Loucy (cell line): ENCODE results near the gene PSMD3.

ENCODE experiments used
- EZH2phosphoT487 ChIP-seq: fragments of 200-600 bp; IDR thresholded peaks from 2 replicates; pipeline ENCODE4 v1.6.1; 2018; ENCODE audit warnings: antibody characterized with exemption, mild to moderate bottlenecking, moderate library complexity, borderline replicate concordance
- TF ChIP-seq, protein P1 (sequence below): fragments of 200-600 bp; sonication (generic); conservative IDR thresholded peaks from 2 replicates; pipeline ENCODE4 v1.5.1; 2014; ENCODE audit warnings: mild to moderate bottlenecking, antibody characterized with exemption, low read length

DNA sequence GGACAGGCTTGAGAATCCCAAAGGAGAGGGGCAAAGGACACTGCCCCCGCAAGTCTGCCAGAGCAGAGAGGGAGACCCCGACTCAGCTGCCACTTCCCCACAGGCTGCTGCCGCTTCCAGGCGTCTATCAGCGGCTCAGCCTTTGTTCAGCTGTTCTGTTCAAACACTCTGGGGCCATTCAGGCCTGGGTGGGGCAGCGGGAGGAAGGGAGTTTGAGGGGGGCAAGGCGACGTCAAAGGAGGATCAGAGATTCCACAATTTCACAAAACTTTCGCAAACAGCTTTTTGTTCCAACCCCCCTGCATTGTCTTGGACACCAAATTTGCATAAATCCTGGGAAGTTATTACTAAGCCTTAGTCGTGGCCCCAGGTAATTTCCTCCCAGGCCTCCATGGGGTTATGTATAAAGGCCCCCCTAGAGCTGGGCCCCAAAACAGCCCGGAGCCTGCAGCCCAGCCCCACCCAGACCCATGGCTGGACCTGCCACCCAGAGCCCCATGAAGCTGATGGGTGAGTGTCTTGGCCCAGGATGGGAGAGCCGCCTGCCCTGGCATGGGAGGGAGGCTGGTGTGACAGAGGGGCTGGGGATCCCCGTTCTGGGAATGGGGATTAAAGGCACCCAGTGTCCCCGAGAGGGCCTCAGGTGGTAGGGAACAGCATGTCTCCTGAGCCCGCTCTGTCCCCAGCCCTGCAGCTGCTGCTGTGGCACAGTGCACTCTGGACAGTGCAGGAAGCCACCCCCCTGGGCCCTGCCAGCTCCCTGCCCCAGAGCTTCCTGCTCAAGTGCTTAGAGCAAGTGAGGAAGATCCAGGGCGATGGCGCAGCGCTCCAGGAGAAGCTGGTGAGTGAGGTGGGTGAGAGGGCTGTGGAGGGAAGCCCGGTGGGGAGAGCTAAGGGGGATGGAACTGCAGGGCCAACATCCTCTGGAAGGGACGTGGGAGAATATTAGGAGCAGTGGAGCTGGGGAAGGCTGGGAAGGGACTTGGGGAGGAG, 34.7 kb downstream of the PSMD3 start, which contains the start of gene CSF3:
- TF ChIP-seq, protein P1, sequence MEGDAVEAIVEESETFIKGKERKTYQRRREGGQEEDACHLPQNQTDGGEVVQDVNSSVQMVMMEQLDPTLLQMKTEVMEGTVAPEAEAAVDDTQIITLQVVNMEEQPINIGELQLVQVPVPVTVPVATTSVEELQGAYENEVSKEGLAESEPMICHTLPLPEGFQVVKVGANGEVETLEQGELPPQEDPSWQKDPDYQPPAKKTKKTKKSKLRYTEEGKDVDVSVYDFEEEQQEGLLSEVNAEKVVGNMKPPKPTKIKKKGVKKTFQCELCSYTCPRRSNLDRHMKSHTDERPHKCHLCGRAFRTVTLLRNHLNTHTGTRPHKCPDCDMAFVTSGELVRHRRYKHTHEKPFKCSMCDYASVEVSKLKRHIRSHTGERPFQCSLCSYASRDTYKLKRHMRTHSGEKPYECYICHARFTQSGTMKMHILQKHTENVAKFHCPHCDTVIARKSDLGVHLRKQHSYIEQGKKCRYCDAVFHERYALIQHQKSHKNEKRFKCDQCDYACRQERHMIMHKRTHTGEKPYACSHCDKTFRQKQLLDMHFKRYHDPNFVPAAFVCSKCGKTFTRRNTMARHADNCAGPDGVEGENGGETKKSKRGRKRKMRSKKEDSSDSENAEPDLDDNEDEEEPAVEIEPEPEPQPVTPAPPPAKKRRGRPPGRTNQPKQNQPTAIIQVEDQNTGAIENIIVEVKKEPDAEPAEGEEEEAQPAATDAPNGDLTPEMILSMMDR: no peak
- TF ChIP-seq EZH2phosphoT487: no peak
